NB4 (cell line): ENCODE results near the gene FAM43B.

Experiments used
- DNase-seq: peaks from one replicate; pipeline ENCODE4 v3.0.0; 2010; ENCODE audit warnings: low read depth
- H3K4me3 ChIP-seq: one replicate; pipeline ENCODE4 v1.5.1; 2011; ENCODE audit warnings: mild to moderate bottlenecking, low read depth, low read length, moderate library complexity
- CTCF ChIP-seq: IDR thresholded peaks from one replicate; pipeline ENCODE4 v1.5.1; 2012; ENCODE audit warnings: low read depth, low read length
- MAX ChIP-seq: IDR thresholded peaks from 2 replicates; pipeline ENCODE4 v1.6.1; 2011; ENCODE audit warnings: low read depth, low read length
- MYC ChIP-seq: IDR thresholded peaks from 2 replicates; pipeline ENCODE4 v1.6.1; 2011; ENCODE audit warnings: low read depth, low read length
- POLR2A ChIP-seq: IDR thresholded peaks from 2 replicates; pipeline ENCODE4 v1.6.1; 2011; ENCODE audit warnings: mild to moderate bottlenecking; ENCODE audit not compliant: insufficient read length; ENCODE audit errors: extremely low read depth

The FAM43B gene

GRCh38 chr1:20540281-20540680, 12.1 kb upstream of the FAM43B start:
- H3K4me3 ChIP-seq: no peak overlapping the region
- TF ChIP-seq MYC: no peak
- TF ChIP-seq CTCF: no peak
- no peak for TF ChIP-seq MAX
- no peak for TF ChIP-seq POLR2A
- no peak for DNase-seq

- no peak for TF ChIP-seq MYC
- TF ChIP-seq CTCF: no peak
- TF ChIP-seq MAX: no peak
- TF ChIP-seq POLR2A: no peak
- no peak overlapping the region for H3K4me3 ChIP-seq
- DNase-seq: no peak
Measured at GRCh38 chr1:20546637-20547036, 5.7 kb upstream of the FAM43B start.

DNA sequence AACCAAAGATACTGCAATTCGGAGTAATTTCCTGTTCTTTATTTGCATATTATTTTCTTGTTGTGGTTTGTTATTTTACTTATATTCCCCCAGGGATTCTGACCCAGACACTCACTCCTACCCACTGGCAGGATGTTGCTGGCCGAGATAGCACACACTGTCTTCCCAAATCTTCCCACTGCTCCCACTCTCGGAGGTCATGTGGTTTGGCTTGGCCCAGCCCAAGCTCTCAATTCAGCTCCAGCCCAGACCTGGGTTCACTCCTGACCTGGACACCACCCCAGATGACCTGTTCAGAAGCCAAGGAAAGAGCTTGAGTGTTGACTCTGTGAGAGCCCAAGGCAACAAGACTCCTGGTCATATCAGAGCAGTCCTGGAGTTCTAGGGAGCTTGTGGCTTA, 1.2 kb upstream of the FAM43B start:
- no peak overlapping the region for H3K4me3 ChIP-seq
- DNase-seq: no peak
- TF ChIP-seq MAX: no peak
- no peak for TF ChIP-seq CTCF
- no peak for TF ChIP-seq POLR2A
- TF ChIP-seq MYC: no peak

GRCh38 chr1:20552728-20553445, 514 bp downstream of the FAM43B start:
- DNase-seq: no peak
- TF ChIP-seq MYC (no peak), MAX (no peak), POLR2A (no peak), CTCF (no peak)
- no peak overlapping the region for H3K4me3 ChIP-seq

- H3K4me3 ChIP-seq: no peak overlapping the region
- DNase-seq: no peak
Measured at GRCh38 chr1:20555025-20555757, 2.8 kb downstream of the FAM43B start.

More at GRCh38 chr1:20555025-20555757, 2.8 kb downstream of the FAM43B start:
- TF ChIP-seq CTCF (no peak), MYC (no peak), POLR2A (no peak), MAX (no peak)
